Natural killer cell (primary cell): Measurements from ENCODE around the gene RBKS. TPM values are rescaled to one million over a fixed set of nuclear protein-coding genes. Genes with fewer than 3 reads are reported as not detected.

ENCODE experiments used
- ATAC-seq, 3 donors: fragments of 150-1000 bp in 2 of 3; fragments of 200-7000 bp in 1 of 3; cut with Tn5 transposase; 1 replicate in 1 of 3; 2 replicates in 2 of 3; pipeline ENCODE4 v1.10.0; 2021; ENCODE audit warnings: mild to moderate bottlenecking in 2 of 3, moderate library complexity in 2 of 3
- DNase-seq, 2 donors: peaks; one replicate each; pipeline versions ENCODE4 v3.0.0 to v3.0.0-alpha.2; 2013 to 2021; ENCODE audit warnings: mixed read lengths in 1 of 2
- H3K27ac ChIP-seq: one replicate; pipeline ENCODE4 v1.5.1; 2013; ENCODE audit warnings: mild to moderate bottlenecking, low read length
- H3K27me3 ChIP-seq: one replicate; pipeline ENCODE4 v1.6.1; 2013; ENCODE audit warnings: low read length; ENCODE audit not compliant: control insufficient read depth, insufficient read depth
- H3K36me3 ChIP-seq: one replicate; pipeline ENCODE4 v1.6.1; 2013; ENCODE audit warnings: low read length; ENCODE audit not compliant: control insufficient read depth, insufficient read depth
- H3K4me1 ChIP-seq: one replicate; pipeline ENCODE4 v1.6.1; 2013; ENCODE audit warnings: low read length; ENCODE audit not compliant: control insufficient read depth, insufficient read depth
- H3K4me3 ChIP-seq: one replicate; pipeline ENCODE4 v1.5.1; 2013; ENCODE audit warnings: low read length
- H3K9me3 ChIP-seq: one replicate; pipeline ENCODE4 v1.6.1; 2013; ENCODE audit warnings: low read length; ENCODE audit not compliant: control insufficient read depth, insufficient read depth
- H3K27ac Mint-ChIP-seq, 2 donors: one replicate each; pipeline ENCODE4 v1.8.0; 2022; ENCODE audit warnings: mild to moderate bottlenecking in 2 of 2, mixed read lengths in 2 of 2, moderate library complexity in 1 of 2
- H3K27me3 Mint-ChIP-seq, 2 donors: one replicate each; pipeline ENCODE4 v1.8.0; 2022; ENCODE audit warnings: low read depth in 2 of 2, mixed read lengths in 2 of 2
- H3K36me3 Mint-ChIP-seq: one replicate; pipeline ENCODE4 v1.8.0; 2022; ENCODE audit warnings: mixed read lengths
- H3K4me1 Mint-ChIP-seq, 2 donors: one replicate each; pipeline ENCODE4 v1.8.0; 2022; ENCODE audit warnings: mixed read lengths in 2 of 2
- H3K4me3 Mint-ChIP-seq: one replicate; pipeline ENCODE4 v1.8.0; 2022; ENCODE audit warnings: mild to moderate bottlenecking, moderate library complexity, mixed read lengths
- H3K9me3 Mint-ChIP-seq, 2 donors: one replicate each; pipeline ENCODE4 v1.8.0; 2022; ENCODE audit warnings: mixed read lengths in 2 of 2
- CTCF ChIP-seq: fragments of 200-600 bp; IDR thresholded peaks from one replicate; pipeline ENCODE4 v1.8.0; 2022; ENCODE audit warnings: antibody characterized with exemption
- WGBS: methylation state at CpG from one replicate; pipeline ENCODE4 v1.1.7; 2013; ENCODE audit warnings: missing lambda C conversion rate; ENCODE audit not compliant: insufficient coverage; 5-methylcytosine and 5-hydroxymethylcytosine counted together
- intact Hi-C: fragments of 100-400 bp; cut with micrococcal nuclease; formaldehyde crosslinking; loops from one replicate; pipeline ENCODE4 v1.14.2; 2022
- total RNA-seq, 4 donors: library from RNA; stranded (reverse); fragments of 120-200 nt in 1 of 4; gene quantifications; one replicate each; pipeline versions ENCODE4 v1.2.3 to v1.2.4, GENCODE V29; 2013 to 2022

RBKS gene
- total RNA-seq, 3 donors from 2014 or later (not counting 1 experiment from before 2014, with no cell fraction given): 11.5 to 20.9 (median 12.8) TPM

GRCh38 chr2:27915191-27915590, 25.0 kb upstream of the RBKS start:
- intact Hi-C loops: no loop called here
- Histone ChIP-seq H3K4me3 (no peak overlapping the region), H3K27ac (no peak overlapping the region), H3K9me3 (no peaks in the 10 kb centered on the region), H3K4me1 (no peaks in the 10 kb centered on the region), H3K36me3 (peaks cover 2% of the 10 kb centered on the region), H3K27me3 (no peaks in the 10 kb centered on the region)
- no peaks in the 10 kb centered on the region for H3K9me3 Mint-ChIP-seq
- H3K4me3 Mint-ChIP-seq: no peak overlapping the region
- no peak for DNase-seq
- TF ChIP-seq CTCF: no peak
- no peaks in the 10 kb centered on the region for H3K36me3 Mint-ChIP-seq
- H3K27me3 Mint-ChIP-seq: no peaks in the 10 kb centered on the region
- ATAC-seq: no peak
- H3K27ac Mint-ChIP-seq: no peak overlapping the region
- peaks cover 3 to 9% of the 10 kb centered on the region in 2 donors for H3K4me1 Mint-ChIP-seq
- WGBS: 86% methylated on average over 1 of the region's 5 CpGs

- no peak overlapping the region for H3K27ac Mint-ChIP-seq
- peak in 2 of 3 donors; percentile 24 to 34 for ATAC-seq
- peaks cover 2% of the 10 kb centered on the region for H3K36me3 ChIP-seq
These were observed 24.6 kb upstream of the RBKS start for GRCh38 chr2:27914805-27915175.

GRCh38 chr2:27914041-27914804, 24.0 kb upstream of the RBKS start:
- no peaks in the 10 kb centered on the region for H3K27me3 Mint-ChIP-seq
- H3K27ac Mint-ChIP-seq: no peak overlapping the region
- no peak for TF ChIP-seq CTCF
- Histone ChIP-seq H3K27ac (no peak overlapping the region), H3K27me3 (no peaks in the 10 kb centered on the region), H3K4me3 (no peak overlapping the region), H3K4me1 (no peaks in the 10 kb centered on the region), H3K36me3 (peaks cover 2% of the 10 kb centered on the region), H3K9me3 (no peaks in the 10 kb centered on the region)
- DNase-seq (no peak), ATAC-seq (peak; percentile 38 to 86 (median 49))
- H3K4me1 Mint-ChIP-seq: peaks cover 0 to 11% of the 10 kb centered on the region in 2 donors
- no peaks in the 10 kb centered on the region for H3K36me3 Mint-ChIP-seq
- intact Hi-C loops: no loop called here
- WGBS: no CpG with 5 or more reads among the region's 2 CpGs
- H3K4me3 Mint-ChIP-seq: no peak overlapping the region
- no peaks in the 10 kb centered on the region for H3K9me3 Mint-ChIP-seq

More at GRCh38 chr2:27914805-27915175, 24.6 kb upstream of the RBKS start:
- Histone ChIP-seq H3K4me3 (no peak overlapping the region), H3K27ac (no peak overlapping the region), H3K4me1 (no peaks in the 10 kb centered on the region), H3K9me3 (no peaks in the 10 kb centered on the region), H3K27me3 (no peaks in the 10 kb centered on the region)
- intact Hi-C loops: no loop called here
- Mint-ChIP-seq H3K36me3 (no peaks in the 10 kb centered on the region), H3K4me1 (peaks cover 0 to 6% of the 10 kb centered on the region in 2 donors), H3K9me3 (no peaks in the 10 kb centered on the region), H3K27me3 (no peaks in the 10 kb centered on the region), H3K4me3 (no peak overlapping the region)
- TF ChIP-seq CTCF: no peak
- no peak for DNase-seq

DNA sequence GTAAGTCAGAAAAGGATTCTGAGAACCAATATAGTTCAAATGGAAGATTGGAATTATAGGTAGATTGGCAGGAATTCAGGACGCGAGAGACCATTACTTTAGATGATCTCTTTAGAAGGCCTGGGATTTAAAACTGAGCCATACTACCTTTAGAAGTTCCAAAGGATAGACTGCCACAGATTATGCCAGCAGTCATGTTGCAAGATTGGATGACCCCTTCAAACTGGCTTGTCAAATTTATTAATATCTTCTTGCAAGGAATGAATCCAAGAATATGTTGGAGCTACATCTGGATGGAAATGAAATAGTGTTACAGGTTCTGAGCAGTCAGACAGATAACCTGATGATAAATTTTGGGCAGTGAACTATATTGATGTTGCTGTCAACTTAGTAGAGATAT, 22.3 kb upstream of the RBKS start:
- Histone ChIP-seq H3K27ac (no peak overlapping the region), H3K4me3 (no peak overlapping the region), H3K36me3 (peaks cover 2% of the 10 kb centered on the region), H3K27me3 (no peaks in the 10 kb centered on the region), H3K4me1 (no peaks in the 10 kb centered on the region), H3K9me3 (no peaks in the 10 kb centered on the region)
- H3K4me3 Mint-ChIP-seq: no peak overlapping the region
- no peaks in the 10 kb centered on the region for H3K27me3 Mint-ChIP-seq
- no peaks in the 10 kb centered on the region for H3K9me3 Mint-ChIP-seq
- DNase-seq (no peak), ATAC-seq (no peak)
- no peak for TF ChIP-seq CTCF
- H3K27ac Mint-ChIP-seq: peak overlapping the region; percentile 10 to 16
- no peaks in the 10 kb centered on the region for H3K36me3 Mint-ChIP-seq
- peaks cover 8 to 12% of the 10 kb centered on the region in 2 donors for H3K4me1 Mint-ChIP-seq
- intact Hi-C loops: no loop called here
- 96% methylated on average over 2 of the region's 2 CpGs for WGBS
